PFSK-1 (cell line): ENCODE data around the gene NR3C2.

ENCODE experiments used
- POLR2AphosphoS5 ChIP-seq: IDR thresholded peaks from 2 replicates; pipeline ENCODE4 v1.6.1; 2012; ENCODE audit warnings: low read depth, mild to moderate bottlenecking, control low read depth, low read length, moderate library complexity
- REST ChIP-seq, 2 experiments: IDR thresholded peaks; 2 replicates each; pipeline versions ENCODE4 v1.6.1 to v1.8.0; 2011 to 2012; ENCODE audit warnings: low read depth in 2 of 2, low read length in 2 of 2, control low read depth in 1 of 2, inconsistent platforms in 1 of 2, mild to moderate bottlenecking in 1 of 2, moderate library complexity in 1 of 2; ENCODE audit not compliant: insufficient read depth in 1 of 2
- TAF1 ChIP-seq: IDR thresholded peaks from 2 replicates; pipeline ENCODE4 v1.6.1; 2012; ENCODE audit warnings: low read length, control low read depth, borderline replicate concordance; ENCODE audit not compliant: insufficient read depth

- TF ChIP-seq POLR2AphosphoS5 (no peak), TAF1 (no peak), REST (IDR thresholded peaks at IDR 0.05; ENCODE audit: insufficient read depth in 1 of 2, low read depth in 2 of 2, low read length in 2 of 2) (no peak)
These were observed 97.9 kb downstream of the NR3C2 start for GRCh38 chr4:148344352-148344751.
